A204.1 (cell line): ENCODE data around the gene TSPYL2.

Experiments
- FAIRE-seq: peaks from 2 replicates; lab custom pipeline; 2012; peaks lifted over from hg19 to GRCh38; lab: Jason Lieb, UNC

TSPYL2 gene

GRCh38 chrX:53081925-53082772 is at the start of gene TSPYL2:
Gene TSPYL2, plus strand, starts transcription at chrX:53082367. Its CDS starts 132 bp downstream, at chrX:53082499.
- peak; percentile 74 for FAIRE-seq

DNA sequence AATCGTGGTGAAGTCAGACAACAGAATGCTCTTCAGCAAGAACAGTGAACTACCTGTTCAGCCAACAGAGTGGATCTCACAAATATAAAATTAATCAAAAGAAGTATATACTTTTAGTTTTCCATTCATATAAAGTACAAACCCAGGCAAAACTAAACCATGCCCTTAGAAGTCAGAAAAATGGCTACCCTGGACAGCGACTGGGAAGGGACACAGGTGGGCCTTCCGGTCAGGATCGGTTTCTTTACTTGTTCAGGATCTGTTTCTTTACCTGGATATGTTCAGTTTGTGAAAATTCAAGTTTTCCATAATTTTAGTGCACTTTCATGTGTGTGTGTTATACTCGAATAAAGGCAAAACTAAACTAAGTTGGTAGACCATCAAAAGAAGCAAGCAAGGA is 46.0 kb upstream of the TSPYL2 start:
- FAIRE-seq = no peak

- no peak for FAIRE-seq
Observed at GRCh38 chrX:53039236-53039635, 42.9 kb upstream of the TSPYL2 start.

- FAIRE-seq = no peak
Observed at GRCh38 chrX:53044995-53045394, 37.2 kb upstream of the TSPYL2 start.

GRCh38 chrX:53047228-53047627 is 34.9 kb upstream of the TSPYL2 start:
- FAIRE-seq = no peak

DNA sequence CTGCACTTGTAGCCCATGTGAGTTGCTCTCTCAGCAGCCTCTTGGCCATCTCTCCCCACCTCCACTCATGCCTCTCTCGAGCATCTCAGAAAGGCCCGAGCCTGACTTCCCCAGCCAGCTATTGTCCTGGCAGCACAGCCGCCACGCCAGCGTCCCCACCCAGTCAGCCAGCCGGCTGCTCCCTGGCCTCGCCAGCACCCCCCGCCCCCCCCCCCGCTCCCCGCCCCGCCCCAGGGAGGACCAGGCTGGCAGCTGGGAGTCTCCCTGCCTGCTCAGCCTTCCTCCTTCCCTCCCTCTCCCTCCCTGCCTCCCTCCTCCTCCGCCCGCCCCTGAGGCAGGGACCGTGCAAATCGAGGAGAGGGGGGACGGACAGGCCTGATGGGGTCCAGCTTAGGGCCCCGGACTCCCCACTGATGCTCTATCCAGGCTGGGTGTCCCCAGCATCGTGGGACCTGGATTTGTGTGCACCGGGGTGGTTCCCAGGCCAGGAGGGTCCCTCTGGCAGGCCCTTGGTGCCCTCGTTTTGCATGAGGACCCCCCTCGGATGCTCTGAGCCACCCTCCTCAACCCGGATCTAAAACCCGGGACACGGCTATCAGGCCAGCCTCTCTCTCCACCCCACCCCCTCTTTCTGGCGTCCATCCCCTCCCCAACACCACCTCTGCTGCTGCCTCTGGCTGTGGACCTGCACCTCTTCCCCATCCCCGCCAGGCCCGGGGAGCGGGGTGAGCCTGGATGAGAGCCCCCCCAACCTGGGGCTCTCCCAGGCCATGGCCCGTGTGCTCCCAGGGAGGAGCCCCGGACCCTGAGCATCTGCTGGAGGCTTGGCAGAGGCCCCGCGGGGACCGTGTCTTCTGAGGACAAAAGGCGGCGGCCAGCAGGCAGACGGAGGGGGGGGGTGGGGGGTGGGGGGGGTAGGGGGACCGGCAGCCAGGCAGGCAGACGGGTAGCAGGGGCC is 33.7 kb upstream of the TSPYL2 start, which contains the start of gene GPR173:
Gene GPR173, plus strand, starts transcription at position 621 of the 958 bp plus-strand sequence. CDS start 27,833 bp downstream, outside the sequence.
- FAIRE-seq = no peak

DNA sequence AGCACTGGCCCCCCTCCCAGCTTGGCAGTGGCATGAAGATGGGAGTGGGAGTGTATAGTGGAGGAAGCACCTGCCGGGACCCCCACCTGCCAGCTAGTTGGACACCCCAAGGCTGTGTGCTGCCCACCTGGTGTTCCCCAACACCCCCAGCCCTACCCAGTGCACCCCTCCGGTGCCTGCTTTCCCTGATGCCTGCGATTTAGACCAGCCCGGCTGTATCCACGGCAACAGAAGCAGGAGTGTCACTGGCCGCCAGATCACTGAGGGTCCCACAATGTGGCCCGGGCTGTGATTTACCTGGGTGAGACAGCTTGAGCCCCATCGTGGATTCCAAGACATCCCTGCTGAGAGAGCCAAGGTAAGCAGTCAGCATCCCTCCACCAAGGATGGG is 33.0 kb upstream of the TSPYL2 start:
- FAIRE-seq = no peak

GRCh38 chrX:53050841-53051240 is 31.3 kb upstream of the TSPYL2 start:
- no peak for FAIRE-seq

- FAIRE-seq = no peak
Observed at GRCh38 chrX:53055244-53055849, 26.8 kb upstream of the TSPYL2 start.

- no peak for FAIRE-seq
Observed at GRCh38 chrX:53056292-53056691, 25.9 kb upstream of the TSPYL2 start.

- no peak for FAIRE-seq
Observed at GRCh38 chrX:53065104-53065503, 17.1 kb upstream of the TSPYL2 start.

DNA sequence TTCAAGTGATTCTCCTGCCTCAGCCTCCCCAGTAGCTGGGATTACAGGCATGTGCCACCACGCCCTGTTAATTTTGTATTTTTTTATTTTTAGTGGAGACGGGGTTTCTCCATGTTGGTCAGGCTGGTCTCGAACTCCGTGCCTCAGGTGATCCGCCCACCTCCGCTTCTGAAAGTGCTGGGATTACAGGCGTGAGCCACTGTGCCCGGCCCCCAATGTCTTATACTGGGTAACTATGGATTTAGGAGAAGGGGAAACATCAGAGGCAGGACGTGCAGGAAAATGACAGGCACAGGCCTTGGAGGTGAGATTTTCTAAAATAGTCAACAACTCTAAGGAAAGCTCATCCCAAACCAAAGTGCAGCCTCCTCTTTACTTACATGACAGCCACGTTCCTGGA is 11.1 kb upstream of the TSPYL2 start:
- no peak for FAIRE-seq

DNA sequence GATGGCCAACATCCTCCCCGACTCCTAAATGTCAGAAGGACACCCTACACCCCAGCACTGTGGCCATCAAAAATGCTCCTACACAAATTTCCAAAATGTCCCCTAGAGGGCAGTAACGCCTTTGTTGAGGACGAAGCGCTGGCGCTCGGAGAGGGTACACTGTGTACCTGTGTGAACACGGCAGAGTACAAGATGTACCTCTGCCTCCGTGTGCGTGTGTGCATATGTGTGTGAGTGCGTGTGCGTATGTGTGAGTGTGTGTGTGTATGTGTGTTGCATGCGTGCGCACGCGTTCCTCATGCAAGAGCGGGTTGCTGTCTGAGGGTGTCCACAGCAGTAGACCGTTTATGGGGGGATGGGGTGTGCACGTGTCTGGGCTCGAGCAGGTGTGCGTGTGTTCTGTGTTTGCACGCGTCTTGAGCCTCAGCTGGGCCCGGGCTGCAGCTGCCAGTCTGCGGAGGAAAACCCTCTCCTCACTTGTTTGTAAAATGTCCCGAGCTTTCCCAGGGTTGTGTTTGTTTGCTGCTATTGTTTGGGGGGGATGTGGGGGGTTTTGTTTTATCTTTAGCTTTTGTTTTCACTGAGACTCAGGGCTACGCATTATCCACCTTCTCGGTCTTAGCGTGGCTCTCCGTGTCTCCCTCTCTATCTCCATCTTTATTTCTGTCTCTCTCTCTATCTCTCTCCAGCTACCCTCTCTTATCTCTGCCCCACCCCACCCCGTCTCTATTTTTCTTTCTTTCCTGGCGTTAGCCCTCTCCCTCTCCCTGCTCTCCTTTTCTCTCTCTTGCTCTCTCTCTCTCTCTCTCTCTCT is 10.4 kb upstream of the TSPYL2 start:
- no peak for FAIRE-seq

DNA sequence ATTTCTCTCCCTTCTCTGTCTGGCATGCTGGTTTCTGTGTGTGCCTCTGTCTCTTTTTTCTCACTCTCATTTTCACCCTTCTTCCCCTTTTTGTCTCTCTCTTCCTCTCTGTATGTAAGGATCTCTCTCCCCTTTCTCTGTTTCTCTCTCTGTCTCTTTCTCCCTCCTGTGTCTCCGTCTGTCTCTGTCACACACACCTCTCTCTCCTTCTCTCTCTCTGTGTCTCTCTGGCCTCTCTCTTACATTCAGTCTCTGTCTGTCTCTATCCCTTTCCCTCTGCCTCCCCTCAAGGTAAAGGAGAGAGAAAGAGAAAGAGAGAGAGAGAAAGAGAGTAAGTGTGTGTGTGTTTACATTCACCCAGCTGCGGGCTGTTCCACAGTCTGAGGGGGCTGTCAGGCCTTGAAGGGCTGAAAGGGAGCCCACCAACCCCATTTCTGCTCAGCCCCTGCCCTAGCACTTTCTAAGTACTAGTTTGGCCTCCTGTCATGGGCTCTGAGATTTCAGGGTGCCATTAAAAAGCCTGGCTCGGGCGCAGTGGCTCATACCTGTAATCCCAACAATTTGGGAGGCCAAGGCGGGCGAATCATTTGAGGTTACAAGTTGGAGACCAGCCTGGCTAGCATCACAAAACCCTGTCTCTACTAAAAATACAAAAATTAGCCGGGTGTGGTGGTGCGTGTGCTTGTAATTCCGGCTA is 9.6 kb upstream of the TSPYL2 start:
- no peak for FAIRE-seq

DNA sequence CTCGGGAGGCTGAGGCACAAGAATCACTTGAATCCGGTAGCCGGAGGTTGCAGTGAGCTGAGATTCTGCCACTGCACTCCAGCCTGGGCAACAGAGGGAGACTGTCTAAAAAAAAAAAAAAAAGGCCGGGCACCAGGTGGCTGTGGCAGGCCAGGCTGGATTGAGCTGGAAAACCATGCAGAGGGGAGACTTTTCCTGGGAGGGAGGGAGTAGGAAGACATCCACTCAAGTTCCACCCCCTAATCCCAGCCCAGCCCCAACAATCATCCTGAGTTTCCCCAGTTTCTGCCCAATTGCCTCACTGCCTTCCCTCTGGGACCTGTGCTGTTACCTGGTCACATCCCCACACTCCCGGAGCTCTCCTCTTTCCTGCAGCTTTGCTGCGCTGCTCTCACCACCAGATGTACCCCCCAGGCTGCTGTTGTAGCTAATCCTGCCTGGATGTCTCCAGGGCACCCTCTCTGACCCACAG is 9.0 kb upstream of the TSPYL2 start:
- FAIRE-seq = no peak

GRCh38 chrX:53075011-53075410 is 7.2 kb upstream of the TSPYL2 start:
- FAIRE-seq = no peak

DNA sequence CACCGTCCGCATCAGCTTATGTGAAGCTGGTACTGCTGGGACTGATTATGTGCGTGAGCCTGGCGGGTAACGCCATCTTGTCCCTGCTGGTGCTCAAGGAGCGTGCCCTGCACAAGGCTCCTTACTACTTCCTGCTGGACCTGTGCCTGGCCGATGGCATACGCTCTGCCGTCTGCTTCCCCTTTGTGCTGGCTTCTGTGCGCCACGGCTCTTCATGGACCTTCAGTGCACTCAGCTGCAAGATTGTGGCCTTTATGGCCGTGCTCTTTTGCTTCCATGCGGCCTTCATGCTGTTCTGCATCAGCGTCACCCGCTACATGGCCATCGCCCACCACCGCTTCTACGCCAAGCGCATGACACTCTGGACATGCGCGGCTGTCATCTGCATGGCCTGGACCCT is 5.5 kb upstream of the TSPYL2 start:
- FAIRE-seq = no peak

DNA sequence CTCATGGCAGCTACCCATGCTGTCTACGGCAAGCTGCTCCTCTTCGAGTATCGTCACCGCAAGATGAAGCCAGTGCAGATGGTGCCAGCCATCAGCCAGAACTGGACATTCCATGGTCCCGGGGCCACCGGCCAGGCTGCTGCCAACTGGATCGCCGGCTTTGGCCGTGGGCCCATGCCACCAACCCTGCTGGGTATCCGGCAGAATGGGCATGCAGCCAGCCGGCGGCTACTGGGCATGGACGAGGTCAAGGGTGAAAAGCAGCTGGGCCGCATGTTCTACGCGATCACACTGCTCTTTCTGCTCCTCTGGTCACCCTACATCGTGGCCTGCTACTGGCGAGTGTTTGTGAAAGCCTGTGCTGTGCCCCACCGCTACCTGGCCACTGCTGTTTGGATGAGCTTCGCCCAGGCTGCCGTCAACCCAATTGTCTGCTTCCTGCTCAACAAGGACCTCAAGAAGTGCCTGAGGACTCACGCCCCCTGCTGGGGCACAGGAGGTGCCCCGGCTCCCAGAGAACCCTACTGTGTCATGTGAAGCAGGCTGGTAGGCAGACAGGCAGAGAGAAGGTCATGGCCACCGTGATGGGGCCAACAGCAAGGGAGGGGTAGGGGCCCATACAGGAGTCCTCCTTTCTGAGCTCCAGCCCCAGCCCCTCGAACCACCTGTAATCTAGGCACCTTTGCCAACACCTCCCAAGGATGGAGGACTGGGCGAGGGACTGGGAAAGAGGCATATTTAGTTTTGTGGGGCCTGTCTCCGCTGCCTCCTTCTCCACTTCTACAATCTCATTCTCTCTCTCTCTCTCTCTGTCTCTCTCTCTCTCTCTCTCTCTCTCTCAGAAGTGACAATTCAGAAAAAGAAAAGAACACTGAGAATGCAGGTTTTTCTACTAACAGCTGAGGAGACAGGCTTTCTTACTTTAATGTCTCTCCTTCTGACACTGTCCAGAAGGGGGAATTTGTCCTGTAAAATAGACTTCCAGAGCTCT is 4.7 kb upstream of the TSPYL2 start:
- no peak for FAIRE-seq

DNA sequence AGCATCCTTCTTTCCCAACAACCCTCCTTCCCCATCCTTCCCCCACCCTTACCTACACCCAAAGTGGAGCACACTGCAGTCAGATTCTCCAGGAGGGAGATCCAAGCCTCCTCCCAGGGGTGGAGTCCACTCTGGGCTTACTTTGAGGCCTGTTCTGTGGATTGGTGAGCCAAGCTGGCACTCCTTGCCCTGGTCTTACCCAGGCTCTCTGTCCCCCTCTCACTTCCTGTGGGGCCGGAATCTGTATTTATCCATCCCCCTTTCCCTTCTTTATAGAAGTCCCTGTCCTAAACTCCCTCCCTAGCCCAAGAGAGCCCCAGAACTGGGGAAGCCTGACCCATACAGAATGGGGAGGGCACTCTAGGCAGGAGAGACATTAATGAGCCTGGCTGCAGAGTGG is 3.2 kb upstream of the TSPYL2 start:
- FAIRE-seq = no peak
